SU-DHL-6 (cell line): ENCODE results near the gene NEU3.

Experiments used
- H2AFZ ChIP-seq: fragments of 200-600 bp; sonication (generic); 2 replicates; pipeline ENCODE4 v1.6.1; 2014; ENCODE audit warnings: low read depth, mild to moderate bottlenecking, moderate library complexity, mixed read lengths, antibody characterized with exemption, low read length; ENCODE audit not compliant: severe bottlenecking
- H3F3A ChIP-seq: fragments of 200-600 bp; shearing (Covaris generic); 2 replicates; pipeline ENCODE4 v1.6.0; 2016; ENCODE audit warnings: antibody characterized with exemption, mild to moderate bottlenecking; ENCODE audit not compliant: insufficient read depth
- H3K27ac ChIP-seq: fragments of 200-600 bp; sonication (generic); 2 replicates; pipeline ENCODE4 v1.5.1; 2016; ENCODE audit warnings: low read depth, mild to moderate bottlenecking, low read length, moderate library complexity, mixed read lengths
- H3K27me3 ChIP-seq: fragments of 200-600 bp; sonication (generic), shearing (Covaris generic); 2 replicates; pipeline ENCODE4 v1.6.0; 2014; ENCODE audit warnings: mild to moderate bottlenecking, low read length
- H3K36me3 ChIP-seq: fragments of 200-600 bp; sonication (generic); 2 replicates; pipeline ENCODE4 v1.6.1; 2014; ENCODE audit warnings: mild to moderate bottlenecking, low read length, mixed read lengths
- H3K4me2 ChIP-seq: fragments of 300-600, 200-600 bp; shearing (Covaris generic), sonication (generic); 2 replicates; pipeline ENCODE4 v1.6.0; 2014; ENCODE audit warnings: low read length, low read depth, mild to moderate bottlenecking; ENCODE audit not compliant: poor library complexity, severe bottlenecking
- H3K4me3 ChIP-seq: fragments of 200-600 bp; sonication (generic); 2 replicates; pipeline ENCODE4 v1.5.1; 2014; ENCODE audit warnings: antibody characterized with exemption, low read length, mild to moderate bottlenecking, mixed read lengths; ENCODE audit not compliant: insufficient read depth, poor library complexity, severe bottlenecking
- H3K79me2 ChIP-seq: fragments of 200-600 bp; sonication (generic); 2 replicates; pipeline ENCODE4 v1.6.1; 2014; ENCODE audit warnings: mild to moderate bottlenecking, low read length, moderate library complexity; ENCODE audit not compliant: insufficient read depth
- H3K9ac ChIP-seq: fragments of 200-600 bp; sonication (generic); 2 replicates; pipeline ENCODE4 v1.7.0; 2014; ENCODE audit warnings: mild to moderate bottlenecking, low read length
- H3K9me2 ChIP-seq: fragments of 200-600 bp; sonication (generic); replicated peaks from 2 replicates; pipeline ENCODE4 v1.6.1; 2014; ENCODE audit warnings: low read length; ENCODE audit not compliant: insufficient read depth
- H3K9me3 ChIP-seq: fragments of 200-600 bp; sonication (generic); 2 replicates; pipeline ENCODE4 v1.6.1; 2014; ENCODE audit warnings: low read length, mixed read lengths; ENCODE audit not compliant: insufficient read depth
- H4K20me1 ChIP-seq: fragments of 200-600 bp; sonication (generic); 2 replicates; pipeline ENCODE4 v1.6.1; 2014; ENCODE audit warnings: low read depth, mild to moderate bottlenecking, antibody characterized with exemption, low read length, moderate library complexity, mixed read lengths
- CTCF ChIP-seq: fragments of 200-600 bp; sonication (generic); IDR thresholded peaks from one replicate; pipeline ENCODE4 v1.5.1; 2017; ENCODE audit warnings: antibody characterized with exemption, mild to moderate bottlenecking, low read length, moderate library complexity; ENCODE audit not compliant: insufficient read depth, poor library complexity, severe bottlenecking
- EZH2phosphoT487 ChIP-seq: fragments of 200-600 bp; sonication (generic), shearing (Covaris generic); conservative IDR thresholded peaks from 2 replicates; pipeline ENCODE4 v1.6.1; 2018; ENCODE audit warnings: mild to moderate bottlenecking, antibody characterized with exemption, low read length, moderate library complexity, mixed read lengths

Gene NEU3

DNA sequence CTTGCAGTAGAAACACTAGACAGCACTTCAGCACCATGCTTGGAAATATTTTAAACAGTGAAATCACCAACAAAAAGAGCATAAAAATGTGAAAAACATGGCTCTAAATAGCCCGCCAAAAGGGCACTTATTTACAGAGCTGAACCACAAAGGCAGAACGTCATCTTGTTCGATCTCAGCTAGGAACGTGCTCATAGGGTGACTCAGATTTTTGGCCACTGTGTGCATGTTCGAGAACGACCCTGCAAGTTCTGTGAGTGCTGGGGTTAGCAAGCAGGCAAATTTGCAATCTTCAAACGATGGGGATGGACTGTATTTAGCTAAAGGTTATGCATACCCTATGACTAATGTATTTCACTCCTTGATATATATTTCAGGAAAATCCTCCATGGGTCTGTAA, 77.3 kb downstream of the NEU3 start:
- no peak overlapping the region for H3K4me2 ChIP-seq
- H3K27ac ChIP-seq, result no peak overlapping the region
- TF ChIP-seq CTCF (no peak), EZH2phosphoT487 (no peak)
- no peaks in the 10 kb centered on the region for H3K9me2 ChIP-seq
- H3K79me2 ChIP-seq, result no peaks in the 10 kb centered on the region
- H3K9me3 ChIP-seq, result no peaks in the 10 kb centered on the region
- H3K27me3 ChIP-seq, result no peaks in the 10 kb centered on the region
- no peaks in the 10 kb centered on the region for H4K20me1 ChIP-seq
- H3K36me3 ChIP-seq, result no peaks in the 10 kb centered on the region
- H3F3A ChIP-seq, result no peaks in the 10 kb centered on the region
- H3K4me3 ChIP-seq, result no peak overlapping the region
- H3K9ac ChIP-seq, result no peak overlapping the region
- no peak overlapping the region for H2AFZ ChIP-seq
